PFSK-1 (cell line): ENCODE measurements around the gene KRTAP4-3.
"Not testable (repeated sequence)": the region's sequence is repeated elsewhere in the genome, so short reads cannot be mapped to it uniquely, and the experiment has no call there.

Source experiments
- POLR2AphosphoS5 ChIP-seq: IDR thresholded peaks from 2 replicates; pipeline ENCODE4 v1.6.1; 2012; ENCODE audit warnings: low read depth, mild to moderate bottlenecking, control low read depth, low read length, moderate library complexity
- REST ChIP-seq, 2 experiments: IDR thresholded peaks; 2 replicates each; pipeline versions ENCODE4 v1.6.1 to v1.8.0; 2011 to 2012; ENCODE audit warnings: low read depth in 2 of 2, low read length in 2 of 2, control low read depth in 1 of 2, inconsistent platforms in 1 of 2, mild to moderate bottlenecking in 1 of 2, moderate library complexity in 1 of 2; ENCODE audit not compliant: insufficient read depth in 1 of 2
- SIN3A ChIP-seq: IDR thresholded peaks from 2 replicates; pipeline ENCODE4 v1.6.1; 2012; ENCODE audit warnings: mild to moderate bottlenecking, low read length, moderate library complexity, borderline replicate concordance; ENCODE audit not compliant: insufficient read depth

DNA sequence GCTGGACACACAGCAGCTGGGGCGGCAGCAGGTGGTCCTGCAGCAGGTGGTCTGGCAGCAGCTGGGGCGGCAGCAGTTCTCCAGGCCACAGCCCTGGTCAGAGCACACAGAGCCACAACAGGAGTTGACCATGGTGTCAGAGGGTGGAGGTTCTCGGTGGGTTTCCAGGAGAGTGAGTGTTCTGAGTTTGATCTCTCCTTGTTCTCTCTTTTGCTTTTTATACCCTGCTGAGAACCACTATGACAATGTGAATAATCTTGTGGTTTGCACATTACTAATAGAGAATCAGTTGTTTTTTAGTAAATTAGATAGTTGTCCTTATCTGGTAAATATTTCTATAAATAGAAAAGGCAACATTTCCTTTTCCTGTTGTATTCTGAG, 44.0 kb downstream of the KRTAP4-3 start, which contains the start of gene KRTAP4-12:
- TF ChIP-seq SIN3A; POLR2AphosphoS5; REST (IDR thresholded peaks at IDR 0.05; ENCODE audit: insufficient read depth in 1 of 2, low read depth in 2 of 2, low read length in 2 of 2): not testable (repeated sequence)
